ENCODE results near the gene C1QTNF6. TPM values are rescaled to one million over a fixed set of nuclear protein-coding genes. Genes with fewer than 3 reads are reported as not detected.

Gene C1QTNF6
- total RNA-seq, 1 donor from 2014 or later: 5.1 TPM

DNA sequence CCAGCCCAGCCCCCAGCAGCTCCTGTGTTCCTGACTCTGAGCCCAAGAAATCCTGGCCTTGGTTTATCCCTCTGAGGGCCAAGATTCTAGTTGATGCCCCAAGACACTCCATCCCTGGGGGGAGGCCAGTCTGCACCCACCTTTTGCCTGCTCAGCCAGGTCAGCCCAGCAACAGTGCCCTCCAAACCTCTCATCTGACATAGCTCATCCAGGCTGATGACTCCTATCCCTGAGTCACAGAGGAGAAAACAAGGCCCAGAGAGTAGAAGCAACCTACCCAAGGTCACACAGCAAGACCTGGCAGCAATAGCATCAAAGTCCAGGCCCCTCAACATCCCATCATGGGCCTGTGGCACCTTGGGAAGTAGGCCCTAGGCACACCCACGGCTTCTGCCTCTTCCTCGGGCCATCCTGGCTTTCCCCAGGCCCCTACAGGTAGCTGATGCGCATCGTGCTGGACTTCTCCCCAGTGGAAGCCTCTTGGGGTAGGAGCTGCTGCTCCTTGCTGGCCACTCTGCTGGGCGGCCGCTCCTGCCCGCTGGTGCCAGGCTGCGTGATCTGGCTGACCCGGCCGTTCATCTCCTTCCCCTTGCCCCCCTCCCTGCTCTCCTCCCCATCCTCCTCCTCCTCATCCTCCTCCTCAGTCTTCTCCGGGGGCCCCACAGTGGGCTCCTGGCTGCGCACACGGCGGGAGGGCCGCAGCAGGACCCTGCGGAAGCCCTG lies 18.2 kb upstream of the C1QTNF6 start:
- TF ChIP-seq, protein P1, sequence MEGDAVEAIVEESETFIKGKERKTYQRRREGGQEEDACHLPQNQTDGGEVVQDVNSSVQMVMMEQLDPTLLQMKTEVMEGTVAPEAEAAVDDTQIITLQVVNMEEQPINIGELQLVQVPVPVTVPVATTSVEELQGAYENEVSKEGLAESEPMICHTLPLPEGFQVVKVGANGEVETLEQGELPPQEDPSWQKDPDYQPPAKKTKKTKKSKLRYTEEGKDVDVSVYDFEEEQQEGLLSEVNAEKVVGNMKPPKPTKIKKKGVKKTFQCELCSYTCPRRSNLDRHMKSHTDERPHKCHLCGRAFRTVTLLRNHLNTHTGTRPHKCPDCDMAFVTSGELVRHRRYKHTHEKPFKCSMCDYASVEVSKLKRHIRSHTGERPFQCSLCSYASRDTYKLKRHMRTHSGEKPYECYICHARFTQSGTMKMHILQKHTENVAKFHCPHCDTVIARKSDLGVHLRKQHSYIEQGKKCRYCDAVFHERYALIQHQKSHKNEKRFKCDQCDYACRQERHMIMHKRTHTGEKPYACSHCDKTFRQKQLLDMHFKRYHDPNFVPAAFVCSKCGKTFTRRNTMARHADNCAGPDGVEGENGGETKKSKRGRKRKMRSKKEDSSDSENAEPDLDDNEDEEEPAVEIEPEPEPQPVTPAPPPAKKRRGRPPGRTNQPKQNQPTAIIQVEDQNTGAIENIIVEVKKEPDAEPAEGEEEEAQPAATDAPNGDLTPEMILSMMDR (IDR thresholded peaks at IDR 0.05; ENCODE audit: insufficient read depth, low read length, poor library complexity, severe bottlenecking): no peak
- DNase-seq (ENCODE audit: low read depth): no peak
- H3K27me3 ChIP-seq (ENCODE audit: control insufficient read depth, insufficient read depth, low read length): peaks cover 17% of the 10 kb centered on the region
- H3K4me3 ChIP-seq (ENCODE audit: low read depth, low read length): no peak overlapping the region
- H3K36me3 ChIP-seq (ENCODE audit: control insufficient read depth, insufficient read depth, low read length): no peaks in the 10 kb centered on the region

DNA sequence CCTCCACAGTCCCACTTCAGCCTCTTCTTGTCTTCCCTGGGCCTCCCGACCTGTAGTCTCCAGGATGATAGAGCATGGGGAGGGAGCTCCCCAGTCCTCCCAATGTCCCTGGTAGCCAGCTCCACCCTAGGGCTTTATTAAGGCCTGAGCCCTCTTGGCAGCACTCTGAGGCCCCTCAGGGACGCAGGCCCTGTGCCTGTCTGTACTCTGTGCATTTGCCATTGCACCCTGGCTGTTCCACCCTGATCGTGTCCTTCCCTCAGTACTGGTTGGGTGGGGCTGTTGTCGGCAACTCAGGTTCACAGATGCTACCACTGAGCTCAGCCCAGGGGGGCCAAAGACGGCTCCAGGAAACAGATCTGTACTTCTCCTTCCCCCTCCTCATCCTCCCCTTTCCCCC lies 17.0 kb upstream of the C1QTNF6 start:
- Histone ChIP-seq H3K36me3 (ENCODE audit: control insufficient read depth, insufficient read depth, low read length) (no peaks in the 10 kb centered on the region), H3K27me3 (ENCODE audit: control insufficient read depth, insufficient read depth, low read length) (peaks cover 10% of the 10 kb centered on the region), H3K4me3 (ENCODE audit: low read depth, low read length) (no peak overlapping the region)
- DNase-seq (ENCODE audit: low read depth): no peak
- TF ChIP-seq, protein P1 (IDR thresholded peaks at IDR 0.05; ENCODE audit: insufficient read depth, low read length, poor library complexity, severe bottlenecking): no peak

DNA sequence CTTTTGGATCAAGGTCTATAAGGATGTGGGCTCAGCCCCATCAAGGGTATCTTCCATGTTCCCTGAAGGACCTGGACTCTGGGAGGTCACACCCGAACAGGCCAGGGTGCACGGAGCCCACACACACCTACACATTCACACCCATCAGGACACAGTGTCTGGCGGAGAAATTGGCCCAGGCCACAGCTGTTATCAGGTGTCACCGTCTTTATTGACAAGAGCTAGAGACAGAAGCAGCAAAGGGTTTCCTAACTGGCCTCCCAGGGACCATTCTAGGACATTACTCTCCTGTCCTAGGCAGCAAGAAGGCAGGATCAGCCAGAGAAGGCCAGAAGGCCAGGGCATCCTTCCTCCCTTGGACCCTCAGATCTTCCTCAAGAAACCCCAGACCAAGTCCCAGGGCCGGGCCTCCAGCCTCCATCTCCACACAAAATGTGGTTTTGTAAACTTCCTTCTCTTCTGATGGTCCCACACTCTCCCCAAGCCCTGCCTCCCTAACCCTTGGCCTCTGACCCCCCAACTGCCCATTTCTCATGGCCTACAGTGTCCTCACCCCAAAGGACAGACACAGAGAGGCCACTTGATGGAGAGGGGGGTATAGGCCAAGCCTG lies 16.1 kb upstream of the C1QTNF6 start:
- DNase-seq (ENCODE audit: low read depth): no peak
- Histone ChIP-seq H3K36me3 (ENCODE audit: control insufficient read depth, insufficient read depth, low read length) (no peaks in the 10 kb centered on the region), H3K27me3 (ENCODE audit: control insufficient read depth, insufficient read depth, low read length) (peaks cover 5% of the 10 kb centered on the region)

DNA sequence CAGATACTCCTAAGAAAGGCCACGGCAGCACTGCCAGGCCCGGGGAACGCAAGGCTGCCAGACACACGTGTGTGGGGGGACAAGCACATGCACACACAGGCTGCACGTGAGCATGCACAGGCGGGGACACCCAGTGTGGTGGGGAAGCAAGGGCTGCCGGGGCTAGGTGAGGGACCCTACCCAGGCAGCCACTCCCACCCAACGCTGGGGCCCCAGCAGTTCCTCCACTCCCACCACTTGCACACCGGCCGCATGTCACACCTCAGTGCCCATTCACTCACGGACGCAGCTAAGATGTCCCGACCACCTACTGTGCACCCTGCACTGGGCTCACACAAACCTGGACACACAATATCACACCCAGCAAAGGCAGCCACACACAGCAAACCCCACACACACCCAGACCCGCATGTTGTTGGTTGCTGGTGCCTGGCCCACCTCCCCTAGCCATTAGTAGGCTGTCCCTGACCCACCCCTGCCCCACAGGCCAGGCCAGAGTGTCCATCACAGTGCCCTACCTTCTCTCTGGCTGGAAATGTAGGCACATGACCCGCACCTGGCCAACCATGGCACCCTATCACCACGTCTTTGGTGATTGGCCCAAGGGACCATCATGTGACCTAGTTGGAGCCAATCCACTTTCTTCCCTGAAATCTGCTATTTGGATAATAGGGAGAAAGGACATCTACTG lies 15.5 kb upstream of the C1QTNF6 start:
- H3K36me3 ChIP-seq (ENCODE audit: control insufficient read depth, insufficient read depth, low read length): no peaks in the 10 kb centered on the region
- TF ChIP-seq, protein P1 (IDR thresholded peaks at IDR 0.05; ENCODE audit: insufficient read depth, low read length, poor library complexity, severe bottlenecking): no peak
- DNase-seq (ENCODE audit: low read depth): no peak
- peaks cover 2% of the 10 kb centered on the region for H3K27me3 ChIP-seq (ENCODE audit: control insufficient read depth, insufficient read depth, low read length)
- H3K4me3 ChIP-seq (ENCODE audit: low read depth, low read length): no peak overlapping the region

More for the DNA sequence above, 16.1 kb upstream of the C1QTNF6 start:
- no peak overlapping the region for H3K4me3 ChIP-seq (ENCODE audit: low read depth, low read length)
- TF ChIP-seq, protein P1 (IDR thresholded peaks at IDR 0.05; ENCODE audit: insufficient read depth, low read length, poor library complexity, severe bottlenecking): no peak

DNA sequence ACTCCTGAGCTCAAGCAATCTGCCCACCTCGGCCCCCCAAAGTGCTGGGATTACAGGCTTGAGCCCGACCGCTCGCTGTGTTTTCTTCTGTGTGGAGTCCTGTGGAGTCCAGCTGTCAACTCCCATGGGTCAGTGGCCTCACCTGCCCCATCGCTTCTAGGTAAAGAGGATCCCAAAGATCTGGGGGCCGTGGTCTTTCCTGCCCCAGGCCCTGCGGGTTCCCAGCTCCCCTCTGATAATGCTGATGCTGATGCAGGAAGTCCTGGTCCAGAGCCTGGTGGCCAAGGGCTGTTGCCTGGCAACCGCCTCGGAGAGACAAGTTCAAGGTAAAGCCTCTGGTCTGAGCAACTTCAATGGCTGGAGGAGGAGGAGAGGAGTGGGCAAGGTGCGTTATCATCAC lies 14.7 kb upstream of the C1QTNF6 start:
- no peak for DNase-seq (ENCODE audit: low read depth)
- Histone ChIP-seq H3K4me3 (ENCODE audit: low read depth, low read length) (no peak overlapping the region), H3K27me3 (ENCODE audit: control insufficient read depth, insufficient read depth, low read length) (peaks cover 2% of the 10 kb centered on the region), H3K36me3 (ENCODE audit: control insufficient read depth, insufficient read depth, low read length) (no peaks in the 10 kb centered on the region)
- TF ChIP-seq, protein P1 (IDR thresholded peaks at IDR 0.05; ENCODE audit: insufficient read depth, low read length, poor library complexity, severe bottlenecking): no peak

Data from kidney epithelial cell (primary cell).